ENCODE results near the gene ATP2B1.

ATP2B1 gene

DNA sequence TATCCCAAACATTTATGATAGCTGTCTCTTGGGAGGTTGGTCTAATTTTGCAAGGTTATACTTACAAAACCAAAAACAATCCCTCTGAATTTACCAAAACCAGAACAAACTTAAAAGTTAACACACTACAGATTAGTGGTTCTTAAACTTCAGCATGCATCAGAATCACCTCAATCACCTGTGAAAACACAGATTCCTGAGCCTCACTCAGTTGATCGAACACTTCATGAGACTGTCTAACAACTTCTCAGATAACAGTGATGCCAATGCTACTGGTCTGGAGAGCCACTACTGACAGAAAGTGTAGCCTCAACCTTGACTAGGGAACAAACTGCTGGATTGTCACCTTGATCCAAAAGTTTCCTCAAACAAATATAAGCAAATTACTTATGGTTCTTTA, 44.2 kb downstream of the ATP2B1 start:
- no peak overlapping the region for H3K4me3 ChIP-seq (replicated peaks in 1 of 2; ENCODE audit: low read depth in 2 of 2, low read length in 2 of 2)
- TF ChIP-seq CTCF (IDR thresholded peaks at IDR 0.05; ENCODE audit: low read depth, low read length), result no peak
- no peak for DNase-seq (ENCODE audit: low read depth in 2 of 2)

DNA sequence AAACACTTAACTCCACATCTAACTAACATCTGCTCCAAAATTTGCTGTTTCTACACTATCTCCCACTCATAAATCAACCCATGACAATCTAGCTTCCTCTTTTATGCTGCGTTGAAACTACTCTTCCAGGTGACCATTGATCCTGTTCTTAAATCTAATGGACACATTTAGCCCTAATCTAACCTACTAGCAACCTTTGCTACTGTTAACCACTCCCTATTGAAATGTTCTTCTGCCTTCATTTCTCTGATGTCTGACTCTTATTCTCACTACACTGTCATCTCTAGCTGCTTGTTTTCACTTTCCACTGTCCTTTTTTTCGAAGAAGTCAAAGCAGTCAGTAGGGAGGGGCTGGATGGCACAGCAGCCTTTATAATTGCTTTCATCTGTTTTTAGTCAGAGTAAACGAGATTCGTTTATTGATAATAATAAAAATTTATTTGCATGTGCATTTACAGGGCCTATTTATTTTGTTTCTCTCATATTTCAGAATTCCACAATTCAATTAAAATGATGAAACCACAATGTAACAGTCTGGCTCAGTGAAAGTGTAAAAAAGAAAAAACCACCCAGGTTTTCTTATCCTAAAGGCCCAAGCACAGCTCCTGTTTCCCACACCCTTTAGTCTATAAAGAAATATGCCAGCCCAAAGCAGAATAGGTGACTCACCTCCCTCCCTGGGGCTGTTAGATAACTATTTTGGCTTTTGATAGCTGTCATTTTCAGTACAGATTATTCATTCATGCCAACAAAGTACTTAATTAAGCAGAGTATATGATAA, 44.9 kb downstream of the ATP2B1 start:
- no peak for TF ChIP-seq CTCF (IDR thresholded peaks at IDR 0.05; ENCODE audit: low read depth, low read length)
- peak; percentile 17 to 51 for DNase-seq (ENCODE audit: low read depth in 2 of 2)
- no peak overlapping the region for H3K4me3 ChIP-seq (replicated peaks in 1 of 2; ENCODE audit: low read depth in 2 of 2, low read length in 2 of 2)

GRCh38 chr12:89662623-89663022, 46.0 kb downstream of the ATP2B1 start:
- no peak overlapping the region for H3K4me3 ChIP-seq (replicated peaks in 1 of 2; ENCODE audit: low read depth in 2 of 2, low read length in 2 of 2)
- DNase-seq (ENCODE audit: low read depth in 2 of 2), result peak in 1 of 2 donors; percentile 25
- TF ChIP-seq CTCF (IDR thresholded peaks at IDR 0.05; ENCODE audit: low read depth, low read length), result no peak

- no peak overlapping the region for H3K4me3 ChIP-seq (replicated peaks in 1 of 2; ENCODE audit: low read depth in 2 of 2, low read length in 2 of 2)
- no peak for TF ChIP-seq CTCF (IDR thresholded peaks at IDR 0.05; ENCODE audit: low read depth, low read length)
- DNase-seq (ENCODE audit: low read depth in 2 of 2), result no peak
Observed at GRCh38 chr12:89661706-89662330, 46.8 kb downstream of the ATP2B1 start.

- no peak for DNase-seq (ENCODE audit: low read depth in 2 of 2)
- no peak overlapping the region for H3K4me3 ChIP-seq (replicated peaks in 1 of 2; ENCODE audit: low read depth in 2 of 2, low read length in 2 of 2)
- TF ChIP-seq CTCF (IDR thresholded peaks at IDR 0.05; ENCODE audit: low read depth, low read length), result no peak
Observed at GRCh38 chr12:89657739-89658138, 50.9 kb downstream of the ATP2B1 start.

GRCh38 chr12:89657066-89657465, 51.6 kb downstream of the ATP2B1 start:
- no peak overlapping the region for H3K4me3 ChIP-seq (replicated peaks in 1 of 2; ENCODE audit: low read depth in 2 of 2, low read length in 2 of 2)
- TF ChIP-seq CTCF (IDR thresholded peaks at IDR 0.05; ENCODE audit: low read depth, low read length), result no peak
- DNase-seq (ENCODE audit: low read depth in 2 of 2), result no peak

Data from cardiac fibroblast (primary cell).